ENCODE data around the gene PEX5L.

DNA sequence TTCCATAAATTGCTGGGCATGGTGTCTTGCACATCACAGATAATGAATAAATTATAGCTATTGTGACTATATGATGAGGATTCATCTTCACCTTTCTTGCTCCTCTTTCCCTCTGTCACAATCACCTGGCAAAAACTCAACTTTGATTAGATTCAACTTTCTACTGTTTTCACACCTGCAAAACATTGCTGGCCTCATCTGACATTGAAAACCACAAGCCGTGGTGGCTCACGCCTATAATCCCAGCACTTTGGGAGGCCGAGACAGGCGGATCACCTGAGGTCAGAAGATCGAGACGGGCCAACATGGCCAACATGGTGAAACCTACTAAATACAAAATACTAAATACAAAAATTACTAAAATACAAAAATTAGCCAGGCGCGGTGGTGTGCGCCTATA lies 12.7 kb upstream of the PEX5L start:
- TF ChIP-seq, protein P1, sequence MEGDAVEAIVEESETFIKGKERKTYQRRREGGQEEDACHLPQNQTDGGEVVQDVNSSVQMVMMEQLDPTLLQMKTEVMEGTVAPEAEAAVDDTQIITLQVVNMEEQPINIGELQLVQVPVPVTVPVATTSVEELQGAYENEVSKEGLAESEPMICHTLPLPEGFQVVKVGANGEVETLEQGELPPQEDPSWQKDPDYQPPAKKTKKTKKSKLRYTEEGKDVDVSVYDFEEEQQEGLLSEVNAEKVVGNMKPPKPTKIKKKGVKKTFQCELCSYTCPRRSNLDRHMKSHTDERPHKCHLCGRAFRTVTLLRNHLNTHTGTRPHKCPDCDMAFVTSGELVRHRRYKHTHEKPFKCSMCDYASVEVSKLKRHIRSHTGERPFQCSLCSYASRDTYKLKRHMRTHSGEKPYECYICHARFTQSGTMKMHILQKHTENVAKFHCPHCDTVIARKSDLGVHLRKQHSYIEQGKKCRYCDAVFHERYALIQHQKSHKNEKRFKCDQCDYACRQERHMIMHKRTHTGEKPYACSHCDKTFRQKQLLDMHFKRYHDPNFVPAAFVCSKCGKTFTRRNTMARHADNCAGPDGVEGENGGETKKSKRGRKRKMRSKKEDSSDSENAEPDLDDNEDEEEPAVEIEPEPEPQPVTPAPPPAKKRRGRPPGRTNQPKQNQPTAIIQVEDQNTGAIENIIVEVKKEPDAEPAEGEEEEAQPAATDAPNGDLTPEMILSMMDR (conservative IDR thresholded peaks at IDR 0.05), result no peak
- TF ChIP-seq EZH2 (IDR thresholded peaks at IDR 0.05; ENCODE audit: low read depth), result no peak

All from PC-9 (cell line).